Activated CD4-positive, alpha-beta T cell treated with anti-CD3 and anti-CD28 coated beads for 1 hour (primary cell): ENCODE data around the gene CXCL1.
"Not testable (repeated sequence)": the region's sequence is repeated elsewhere in the genome, so short reads cannot be mapped to it uniquely, and the experiment has no call there.

Source experiments
- DNase-seq: peaks from one replicate; pipeline ENCODE4 v3.0.0-alpha.2; 2020

CXCL1 gene

DNA sequence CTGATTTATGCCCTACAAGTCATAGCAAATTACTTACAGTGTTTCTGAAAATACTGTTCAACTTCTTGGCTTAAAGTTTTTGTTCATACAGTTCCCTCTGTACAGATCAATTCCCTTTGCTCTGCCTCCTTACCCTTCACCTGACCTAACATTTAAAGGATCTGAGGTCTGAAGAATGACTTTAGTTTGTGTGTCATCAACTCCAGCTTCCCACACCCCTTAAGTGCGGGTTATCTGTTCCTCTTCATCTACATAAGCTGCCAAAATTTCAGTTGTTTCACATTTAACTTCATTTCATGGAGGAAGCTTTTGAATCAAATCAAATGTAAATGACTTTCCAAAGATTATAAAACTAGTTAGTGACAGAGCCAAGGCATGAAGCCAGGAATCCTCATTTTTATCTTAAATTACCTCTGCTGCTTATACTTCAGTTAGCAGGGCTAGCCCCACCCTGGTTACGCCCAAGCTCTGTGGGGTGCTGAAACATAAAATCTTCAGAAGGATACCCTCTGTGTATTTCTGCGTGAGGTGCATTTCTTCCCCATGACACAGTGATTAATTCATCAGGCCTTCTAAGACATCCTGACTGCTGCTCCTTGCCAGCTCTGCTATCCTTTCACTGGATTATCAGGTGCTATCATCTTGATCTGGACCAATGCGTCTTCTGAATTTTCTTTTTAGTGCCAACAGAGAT is 16.5 kb downstream of the CXCL1 start:
- DNase-seq: no peak

GRCh38 chr4:73891326-73891725 is 22.1 kb downstream of the CXCL1 start:
- DNase-seq: no peak

GRCh38 chr4:73891739-73892405 is 22.7 kb downstream of the CXCL1 start:
- DNase-seq: no peak

DNA sequence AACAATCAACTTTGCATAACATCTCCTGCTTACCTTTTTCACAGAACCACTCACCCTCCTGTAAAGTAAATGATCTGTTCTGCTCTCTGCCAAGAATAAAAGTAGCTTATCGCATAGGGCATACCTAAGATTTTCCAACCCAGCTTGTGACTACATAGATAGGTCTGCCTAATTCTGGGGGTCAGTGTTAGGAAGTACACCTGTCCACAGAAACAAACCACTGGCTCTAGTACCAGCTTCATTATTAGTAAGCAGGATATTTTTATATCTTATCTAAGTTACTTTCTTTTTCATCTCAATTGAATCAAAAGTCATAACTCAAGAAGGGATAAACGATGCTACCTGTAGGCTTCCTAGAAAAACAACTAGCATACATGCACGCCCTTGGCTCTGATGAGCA is 23.8 kb downstream of the CXCL1 start:
- DNase-seq: no peak

GRCh38 chr4:73894001-73894400 is 24.8 kb downstream of the CXCL1 start:
- no peak for DNase-seq

DNA sequence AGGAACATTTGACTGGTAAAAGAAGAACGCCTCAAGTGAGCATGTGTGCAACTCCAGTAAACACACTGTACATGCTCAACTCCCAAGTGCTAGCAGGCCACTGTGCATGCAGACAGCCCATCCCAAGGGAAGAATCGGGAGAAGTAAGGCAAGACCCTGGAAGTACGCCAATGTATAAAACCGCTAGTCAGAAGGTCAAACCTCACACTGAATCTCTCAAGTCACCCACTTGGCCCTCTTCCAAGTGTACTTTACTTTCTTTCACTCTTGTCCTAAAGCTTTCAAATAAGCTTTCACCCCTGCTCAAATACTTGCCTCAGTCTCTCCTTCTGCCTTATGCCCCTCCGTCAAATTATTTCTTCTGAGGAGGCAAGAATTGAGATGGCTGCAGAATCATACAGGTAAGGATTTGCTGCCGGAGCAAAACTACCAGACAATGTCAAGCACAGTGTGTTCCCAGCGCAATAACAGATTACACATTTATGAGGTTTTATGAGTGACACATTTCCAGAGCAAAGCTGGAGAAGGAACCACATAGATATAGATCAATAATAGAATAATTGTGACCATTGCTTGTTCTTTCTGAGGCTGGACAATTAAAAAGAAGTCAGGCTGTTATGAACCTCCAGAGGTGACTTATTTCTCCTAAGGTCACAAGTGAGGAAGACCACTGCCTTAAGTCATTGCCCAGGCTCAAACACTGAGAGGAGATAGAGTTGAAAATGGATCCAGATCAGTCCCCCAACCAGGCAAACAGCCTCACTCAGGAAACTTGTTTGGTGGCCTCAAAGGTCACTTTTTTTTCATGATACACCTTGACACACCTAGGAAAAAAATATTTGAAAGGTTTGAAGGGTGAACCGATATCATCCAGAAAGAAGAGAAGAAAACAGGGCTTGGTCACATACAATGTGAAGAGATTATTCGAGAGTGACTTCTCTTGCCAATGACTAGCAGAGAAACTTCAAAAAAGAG is 26.3 kb downstream of the CXCL1 start:
- DNase-seq: no peak

DNA sequence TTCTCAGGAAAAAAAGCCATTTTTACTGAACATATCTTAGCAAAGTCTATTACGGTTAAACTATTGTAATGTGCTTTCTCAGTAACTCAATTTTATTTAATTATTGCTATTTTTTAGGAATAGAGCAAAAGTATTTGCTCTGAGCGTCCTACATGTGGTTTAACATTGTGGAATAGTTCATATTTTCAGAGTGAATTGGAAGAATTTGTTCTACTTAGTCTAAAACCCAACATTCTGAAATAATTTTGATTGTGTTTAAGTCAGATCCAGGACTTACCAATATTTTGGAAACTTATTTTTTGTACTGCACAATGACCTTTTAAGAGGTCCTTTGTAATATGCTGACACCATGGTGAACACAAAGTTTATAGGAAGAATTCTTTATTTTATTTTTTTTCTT is 27.2 kb downstream of the CXCL1 start:
- no peak for DNase-seq

DNA sequence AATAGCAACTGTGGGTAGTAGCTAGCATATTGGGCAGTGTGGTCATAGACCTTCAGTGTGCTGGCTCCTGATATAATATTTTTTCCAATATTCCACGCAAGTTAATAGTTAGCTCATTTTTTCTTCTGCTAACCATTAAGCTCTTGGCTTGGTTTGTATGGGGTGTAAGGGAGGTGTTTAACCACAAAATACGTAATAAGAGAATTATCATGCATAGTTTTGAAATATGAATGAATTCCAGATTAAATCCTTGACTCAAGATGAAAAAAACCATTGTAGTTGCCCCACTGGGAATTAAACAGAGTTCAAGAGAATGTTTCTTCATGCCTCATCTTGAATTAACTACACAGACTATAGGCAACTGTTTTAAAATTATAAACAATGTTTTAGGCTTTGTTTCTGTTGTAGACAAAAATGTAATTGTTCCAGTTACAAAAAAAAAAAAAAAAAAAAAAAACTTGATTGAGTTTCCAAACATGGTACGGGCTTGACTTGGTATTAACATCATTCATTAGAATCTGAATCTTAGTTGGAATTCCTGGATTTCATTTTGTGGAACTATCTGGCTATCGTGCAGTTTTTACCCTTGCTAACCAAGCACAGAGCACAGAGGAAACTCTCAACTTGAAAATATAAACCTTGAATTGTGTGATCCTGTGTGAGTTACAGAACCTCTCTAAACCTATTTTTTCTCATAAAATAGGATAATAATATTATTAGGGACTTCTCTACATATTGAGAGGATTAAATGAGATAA is 28.4 kb downstream of the CXCL1 start:
- DNase-seq: no peak

DNA sequence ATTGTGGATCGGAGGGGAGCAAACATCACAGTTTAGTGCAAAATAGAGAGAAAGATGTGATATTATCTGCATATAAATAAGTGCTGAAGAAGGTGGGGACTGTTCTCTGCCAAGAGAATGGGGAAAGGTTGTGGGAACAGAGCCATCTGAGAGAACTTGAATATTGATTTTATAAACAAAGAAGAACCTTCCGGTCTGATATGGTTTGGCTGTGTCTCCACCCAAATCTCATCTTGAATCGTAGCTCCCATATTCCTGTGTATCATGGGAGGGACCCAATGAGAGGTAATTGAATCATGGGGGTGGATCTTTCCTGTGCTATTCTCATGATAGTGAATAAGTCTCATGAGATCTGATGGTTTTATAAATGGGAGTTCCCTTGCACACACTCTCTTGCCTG is 30.1 kb downstream of the CXCL1 start:
- not testable (repeated sequence) for DNase-seq

DNA sequence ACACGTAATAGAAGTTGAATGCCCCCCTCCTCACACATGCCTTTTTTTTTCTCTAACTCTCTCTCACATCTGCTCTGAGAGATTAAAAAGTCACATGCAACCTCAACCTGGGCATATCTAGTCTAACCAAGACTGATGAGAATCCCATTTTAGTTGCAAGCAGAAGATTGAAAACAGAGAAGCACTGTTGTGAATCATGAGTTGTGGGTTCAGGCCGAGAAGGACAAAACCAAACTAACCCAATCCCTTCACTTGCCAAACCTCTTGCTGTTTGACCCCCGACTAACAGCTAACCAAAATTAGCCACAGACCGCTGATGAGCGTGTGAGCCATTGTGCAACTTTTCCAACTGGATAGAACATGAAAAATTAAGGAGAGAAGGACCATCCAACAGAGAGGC is 31.8 kb downstream of the CXCL1 start:
- no peak for DNase-seq

DNA sequence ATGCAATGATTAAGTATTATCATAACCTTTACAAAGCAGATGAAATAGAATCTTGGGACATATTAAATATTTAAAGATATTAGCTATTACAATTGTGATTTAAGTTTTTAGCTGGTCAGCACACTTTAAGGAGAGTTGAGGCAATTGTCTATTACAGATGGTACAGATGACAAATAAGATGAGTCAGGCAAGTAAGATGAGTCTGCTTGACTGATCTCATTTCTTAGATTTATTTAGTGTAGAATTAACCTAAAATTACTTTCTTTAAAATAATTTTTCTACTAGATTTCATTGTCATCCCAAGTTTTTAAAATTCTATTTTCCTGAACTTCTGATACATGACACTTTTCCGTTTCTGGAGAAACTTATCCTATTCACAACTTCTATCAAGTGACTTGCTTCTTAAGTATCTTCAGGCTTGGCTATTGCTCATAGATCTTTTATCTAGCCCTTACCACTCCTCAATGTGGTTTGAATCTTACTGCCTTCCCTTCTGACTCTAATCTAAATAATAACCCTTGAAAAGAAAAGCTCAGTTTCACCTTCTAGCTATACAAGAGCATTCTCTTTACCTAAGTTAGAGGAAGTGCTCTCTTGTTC is 32.9 kb downstream of the CXCL1 start:
- no peak for DNase-seq

- no peak for DNase-seq
Measured at GRCh38 chr4:73902817-73903547, 33.8 kb downstream of the CXCL1 start.

DNA sequence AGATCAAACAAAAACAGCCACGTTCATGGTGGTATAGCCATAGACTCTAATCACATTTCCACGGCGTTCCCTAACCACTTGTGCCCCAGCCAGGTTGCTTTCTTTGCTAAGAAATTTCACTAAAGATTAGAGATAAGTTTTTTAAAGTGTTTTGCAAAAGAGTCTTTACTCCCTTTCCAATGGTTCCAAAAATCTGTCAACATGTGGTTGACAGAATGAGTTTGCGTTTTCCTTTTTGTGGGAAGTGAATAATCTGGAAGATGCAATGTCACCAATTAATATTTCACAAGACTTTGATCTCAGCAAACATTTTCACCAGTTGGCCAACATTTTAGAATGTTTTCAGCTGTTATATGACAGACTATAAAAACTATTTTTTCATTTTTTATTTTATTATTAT is 35.3 kb downstream of the CXCL1 start:
- DNase-seq: no peak

GRCh38 chr4:73908965-73909364 is 39.8 kb downstream of the CXCL1 start:
- DNase-seq: no peak

DNA sequence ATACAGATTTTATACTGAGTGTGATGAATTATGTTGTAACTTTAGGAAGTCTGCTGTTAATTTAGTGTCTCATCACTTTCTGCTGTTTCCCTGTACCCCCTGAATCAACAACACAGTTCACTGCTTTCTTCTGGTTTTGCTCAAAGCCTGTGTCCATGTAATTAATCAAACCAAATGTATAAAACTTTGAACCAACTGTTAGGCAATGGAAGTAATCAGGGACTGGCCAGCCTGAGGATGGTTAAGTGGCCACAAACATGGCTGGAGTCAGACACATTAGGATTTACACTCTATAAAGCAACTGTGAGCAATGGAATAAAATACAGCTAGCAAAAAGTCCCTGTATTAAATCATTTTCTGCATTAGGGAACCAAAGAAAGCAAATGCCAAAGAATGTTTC is 42.6 kb downstream of the CXCL1 start:
- DNase-seq: no peak

GRCh38 chr4:73912191-73912590 is 43.0 kb downstream of the CXCL1 start:
- DNase-seq: no peak

- no peak for DNase-seq
Measured at GRCh38 chr4:73914071-73914470, 44.9 kb downstream of the CXCL1 start.

- DNase-seq: no peak
Measured at GRCh38 chr4:73916172-73916925, 47.2 kb downstream of the CXCL1 start.

DNA sequence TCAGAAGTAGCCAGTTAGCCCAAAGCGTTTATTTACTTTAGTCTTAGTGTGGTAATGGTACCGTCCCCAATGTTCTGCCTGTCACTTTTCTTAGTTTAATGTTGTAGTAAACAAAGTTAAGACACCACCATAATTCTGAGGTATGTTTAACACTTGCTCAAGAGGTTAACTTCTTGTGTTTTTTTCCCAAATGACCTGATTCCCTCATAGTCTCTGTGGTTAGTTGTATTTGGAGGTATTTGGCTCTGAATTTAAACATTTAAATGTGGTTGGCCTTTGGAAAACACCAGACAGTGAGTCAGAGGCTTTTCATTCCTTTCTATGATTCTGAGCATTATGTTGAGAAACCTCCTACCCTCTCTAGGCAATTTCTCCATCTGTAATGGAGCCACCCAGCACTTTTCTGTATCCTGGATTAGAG is 47.9 kb downstream of the CXCL1 start:
- DNase-seq: no peak

- no peak for DNase-seq
Measured at GRCh38 chr4:73918058-73918457, 48.9 kb downstream of the CXCL1 start.

DNA sequence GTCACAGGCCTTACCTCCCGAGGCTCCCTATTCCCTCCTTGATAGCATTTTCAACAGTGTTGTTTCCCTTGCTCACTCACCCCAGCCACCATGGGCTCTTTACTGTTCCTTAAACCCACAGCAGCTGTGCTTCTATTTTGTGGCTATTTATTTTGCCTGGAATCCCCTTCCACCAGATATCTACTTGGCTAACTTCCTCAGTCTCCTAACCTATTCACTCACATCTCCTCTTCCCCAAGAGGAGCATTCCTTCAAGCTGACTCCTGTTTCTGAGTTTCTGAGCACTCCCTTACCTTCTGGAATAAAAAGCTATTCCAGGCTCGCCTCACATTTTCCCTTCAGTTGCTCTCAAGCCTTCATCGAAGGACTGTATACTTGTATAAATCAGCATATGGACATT is 50.5 kb downstream of the CXCL1 start:
- no peak for DNase-seq
